Small intestine (tissue), 7 donors: ENCODE measurements around the gene ASPM. TPM values are rescaled to one million over a fixed set of nuclear protein-coding genes. Genes with fewer than 3 reads are reported as not detected.

Source experiments
- DNase-seq, 2 donors: peaks; one replicate each; pipeline versions ENCODE4 v3.0.0 to v3.0.0-alpha.2; 2013
- FAIRE-seq: peaks from 2 replicates; lab custom pipeline; 2012; peaks lifted over from hg19 to GRCh38; lab: Jason Lieb, UNC
- H3K27ac ChIP-seq, 3 donors: one replicate each; pipeline ENCODE4 v1.5.1; 2013; ENCODE audit warnings: low read length in 2 of 3, mild to moderate bottlenecking in 2 of 3, control low read depth in 1 of 3, inconsistent platforms in 1 of 3, low read depth in 1 of 3, moderate library complexity in 1 of 3
- H3K27me3 ChIP-seq, 3 donors: one replicate each; pipeline ENCODE4 v1.6.1; 2013; ENCODE audit warnings: low read length in 3 of 3, inconsistent platforms in 1 of 3; ENCODE audit not compliant: control insufficient read depth in 3 of 3, insufficient read depth in 3 of 3
- H3K36me3 ChIP-seq, 3 donors: one replicate each; pipeline ENCODE4 v1.6.1; 2013; ENCODE audit warnings: low read length in 3 of 3, inconsistent platforms in 1 of 3, low read depth in 1 of 3, mild to moderate bottlenecking in 1 of 3, moderate library complexity in 1 of 3; ENCODE audit not compliant: control insufficient read depth in 3 of 3, insufficient read depth in 2 of 3
- H3K4me1 ChIP-seq, 3 donors: one replicate each; pipeline ENCODE4 v1.6.1; 2013; ENCODE audit warnings: low read length in 2 of 3, inconsistent platforms in 1 of 3, low read depth in 1 of 3, mild to moderate bottlenecking in 1 of 3, moderate library complexity in 1 of 3; ENCODE audit not compliant: control insufficient read depth in 3 of 3, insufficient read depth in 2 of 3
- H3K4me3 ChIP-seq, 3 donors: one replicate each; pipeline ENCODE4 v1.5.1; 2013; ENCODE audit warnings: low read length in 3 of 3, control low read depth in 1 of 3, inconsistent platforms in 1 of 3, low read depth in 1 of 3, mild to moderate bottlenecking in 1 of 3, moderate library complexity in 1 of 3
- H3K9me3 ChIP-seq, 2 donors: one replicate each; pipeline ENCODE4 v1.6.1; 2013; ENCODE audit warnings: low read depth in 1 of 2, low read length in 1 of 2; ENCODE audit not compliant: control insufficient read depth in 2 of 2, insufficient read depth in 1 of 2
- WGBS, 3 donors: extraction: QIAGEN DNeasy Blood & Tissue Kit; methylation state at CpG; one replicate each; pipeline ENCODE4 v1.1.7; 2013; 5-methylcytosine and 5-hydroxymethylcytosine counted together
- polyA plus RNA-seq, 4 donors: library from polyadenylated mRNA; stranded (reverse) in 3 of 4; unstranded in 1 of 4; fragments of 200-250 nt in 3 of 4; fragments of 120-200 nt in 1 of 4; gene quantifications; one replicate each; pipeline versions ENCODE4 v1.2.1 to v1.2.3, GENCODE V29; 2013
- donor health status: healthy with polysubstance abuse.
- donor health status: control.
- donor health status: control.
- donor health status: Bipolar disorder and iron deficiency.
- donor health status: healthy.

The ASPM gene
- polyA plus RNA-seq, 4 donors: 0.27 to 10.5 (median 4.0) TPM

DNA sequence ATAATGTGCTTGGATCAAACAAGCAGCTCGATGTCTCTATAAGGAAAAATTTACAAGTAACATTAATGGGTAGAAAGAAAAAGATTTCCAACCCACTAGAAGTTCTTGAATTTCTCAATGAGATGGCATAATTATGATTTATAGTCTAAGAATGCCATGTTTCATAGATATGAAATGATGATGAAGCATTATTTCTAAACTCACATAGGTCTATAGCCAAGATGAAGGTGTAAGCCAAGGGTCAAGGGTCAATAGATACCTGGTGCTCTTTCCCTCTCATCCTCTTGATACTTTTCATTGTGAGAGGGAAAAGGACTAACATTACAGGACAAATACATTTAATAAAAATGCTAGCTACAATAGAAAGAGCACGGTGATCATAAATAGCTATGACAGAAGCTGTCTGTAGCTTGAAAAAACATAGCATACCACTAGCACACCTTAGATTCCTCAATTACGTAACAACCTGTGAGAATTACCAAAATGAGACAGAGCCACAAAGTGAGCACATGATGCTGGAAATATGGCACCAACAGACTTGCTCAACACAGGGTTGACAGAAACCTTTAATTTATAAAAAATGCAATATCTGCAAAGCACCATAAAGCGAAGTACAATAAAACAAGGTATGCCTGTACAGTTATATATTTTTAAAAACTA is 53.1 kb downstream of the ASPM start:
- 97 to 100% (median 98%) methylated on average over 4 of the region's 4 CpGs for WGBS, 3 donors
- DNase-seq (peak; percentile 52 to 62), FAIRE-seq (no peak)
- Histone ChIP-seq H3K4me1 (peaks cover 0 to 11% (median 0%) of the 10 kb centered on the region in 3 donors), H3K27ac (peak overlapping the region in 1 of 3 donors; percentile 36), H3K27me3 (no peaks in the 10 kb centered on the region), H3K9me3 (no peaks in the 10 kb centered on the region), H3K36me3 (no peaks in the 10 kb centered on the region), H3K4me3 (no peak overlapping the region)

DNA sequence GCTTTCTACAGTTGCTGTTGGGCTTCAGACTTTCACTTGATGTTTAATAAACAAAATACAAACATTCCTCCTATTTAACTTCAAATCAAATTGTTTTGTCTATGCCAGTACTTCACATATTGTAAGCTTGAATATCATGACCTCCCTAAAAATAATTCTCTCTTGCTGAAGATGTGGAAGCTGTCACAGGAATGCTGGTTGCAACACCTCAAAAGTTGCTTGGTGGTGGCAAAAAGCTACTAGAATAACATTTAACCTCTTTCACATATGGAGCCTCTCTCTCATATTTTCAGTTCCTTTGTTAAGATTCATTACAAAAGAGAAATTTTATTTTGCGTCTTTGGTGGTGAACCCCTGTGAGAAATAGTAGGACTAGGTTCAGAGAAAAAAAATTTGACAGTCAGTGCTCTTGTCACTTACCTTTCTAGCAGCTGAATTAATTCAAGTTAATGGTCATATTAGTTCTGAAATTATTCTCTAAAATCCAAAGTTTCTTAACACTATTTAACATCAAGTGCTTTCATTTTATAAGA is 53.9 kb downstream of the ASPM start:
- FAIRE-seq (no peak), DNase-seq (no peak)
- H3K4me3 ChIP-seq: no peak overlapping the region
- WGBS, 3 donors: 90 to 95% (median 95%) methylated on average over 1 of the region's 1 CpG
- no peaks in the 10 kb centered on the region for H3K36me3 ChIP-seq
- H3K27me3 ChIP-seq: no peaks in the 10 kb centered on the region
- no peaks in the 10 kb centered on the region for H3K9me3 ChIP-seq
- no peak overlapping the region for H3K27ac ChIP-seq
- peaks cover 0 to 11% (median 0%) of the 10 kb centered on the region in 3 donors for H3K4me1 ChIP-seq

DNA sequence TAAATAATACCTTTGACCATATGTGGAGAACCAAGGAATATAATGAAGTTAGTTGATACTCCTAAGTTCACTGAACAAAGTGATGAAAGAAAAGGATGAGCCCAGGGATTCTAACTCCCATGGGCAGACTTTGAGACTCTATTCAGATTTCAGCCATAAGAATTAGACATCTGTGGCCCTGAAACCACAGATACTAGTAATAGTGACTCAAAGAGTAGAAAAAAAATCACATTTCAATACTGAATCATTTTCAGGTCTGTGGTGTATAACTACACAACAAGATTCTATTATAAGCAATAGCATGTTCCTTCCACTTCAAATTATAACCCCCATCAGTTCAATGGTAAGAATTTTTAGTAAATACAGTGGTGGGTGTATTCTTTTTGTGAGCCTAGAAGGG is 63.0 kb downstream of the ASPM start:
- no peak overlapping the region for H3K27ac ChIP-seq
- no peak for DNase-seq

DNA sequence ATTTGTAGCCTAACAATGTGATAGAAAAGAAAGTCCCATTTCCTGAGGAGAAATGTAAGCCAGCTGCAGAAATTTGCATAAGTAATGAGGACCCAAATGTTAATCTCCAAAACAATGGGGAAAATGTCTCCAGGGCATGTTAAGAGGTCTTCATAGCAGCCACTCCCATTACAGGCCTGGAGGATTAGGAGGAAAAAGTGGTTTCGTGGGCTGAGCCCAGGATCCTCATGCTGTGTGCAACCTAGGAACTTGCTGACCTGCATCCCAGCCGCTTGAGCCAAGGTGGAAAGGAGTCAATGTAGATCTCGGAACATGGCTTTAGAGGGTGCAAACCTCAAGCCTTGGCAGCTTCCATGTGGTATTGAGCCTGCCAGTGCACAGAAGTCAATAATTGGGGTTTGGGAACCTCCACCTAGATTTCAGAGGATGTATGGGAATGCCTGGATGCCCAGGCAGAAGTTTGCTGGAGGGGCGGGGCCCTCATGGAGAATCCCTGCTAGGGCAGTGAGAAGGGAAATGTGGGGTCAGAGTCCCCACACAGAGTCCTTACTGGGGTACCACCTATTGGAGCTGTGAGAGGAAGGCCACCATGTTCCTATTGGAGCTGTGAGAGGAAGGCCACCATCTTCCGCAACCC is 65.2 kb downstream of the ASPM start:
- Histone ChIP-seq H3K36me3 (peaks cover 0 to 5% (median 0%) of the 10 kb centered on the region in 3 donors), H3K27me3 (no peaks in the 10 kb centered on the region), H3K4me3 (no peak overlapping the region), H3K27ac (no peak overlapping the region), H3K4me1 (no peaks in the 10 kb centered on the region), H3K9me3 (peaks cover 0 to 13% of the 10 kb centered on the region in 2 donors)
- WGBS, 3 donors: 96 to 98% (median 96%) methylated on average over 5 of the region's 5 CpGs
- DNase-seq (no peak), FAIRE-seq (no peak)

More for the DNA sequence above, 63.0 kb downstream of the ASPM start:
- no peak for FAIRE-seq
- peaks cover 0 to 5% (median 0%) of the 10 kb centered on the region in 3 donors for H3K36me3 ChIP-seq
- no peaks in the 10 kb centered on the region for H3K27me3 ChIP-seq
- H3K4me1 ChIP-seq: no peaks in the 10 kb centered on the region
- H3K4me3 ChIP-seq: no peak overlapping the region
- peaks cover 0 to 13% of the 10 kb centered on the region in 2 donors for H3K9me3 ChIP-seq

DNA sequence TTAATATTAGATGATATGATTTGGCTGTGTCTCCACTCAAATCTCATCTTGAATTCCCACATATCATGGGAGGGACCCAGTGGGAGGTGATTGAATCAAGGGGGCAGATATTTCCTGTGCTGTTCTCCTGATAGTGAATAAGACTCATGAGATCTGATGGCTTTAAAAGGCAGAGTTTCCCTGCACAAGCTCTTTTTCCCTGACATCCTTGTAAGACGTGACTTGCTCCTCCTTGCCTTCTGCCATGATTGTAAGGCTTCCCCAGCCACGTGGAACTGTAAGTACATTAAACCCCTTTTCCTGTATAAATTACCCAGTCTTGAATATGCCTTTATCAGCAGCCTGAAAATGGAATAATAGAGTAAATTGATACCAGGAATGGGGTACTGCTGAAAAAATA is 66.1 kb downstream of the ASPM start:
- 82 to 95% (median 93%) methylated on average over 2 of the region's 2 CpGs for WGBS, 3 donors
- Histone ChIP-seq H3K36me3 (peaks cover 0 to 5% (median 0%) of the 10 kb centered on the region in 3 donors), H3K9me3 (peaks cover 0 to 13% of the 10 kb centered on the region in 2 donors), H3K4me1 (no peaks in the 10 kb centered on the region), H3K27me3 (no peaks in the 10 kb centered on the region), H3K4me3 (no peak overlapping the region), H3K27ac (no peak overlapping the region)
- FAIRE-seq (no peak), DNase-seq (no peak)

DNA sequence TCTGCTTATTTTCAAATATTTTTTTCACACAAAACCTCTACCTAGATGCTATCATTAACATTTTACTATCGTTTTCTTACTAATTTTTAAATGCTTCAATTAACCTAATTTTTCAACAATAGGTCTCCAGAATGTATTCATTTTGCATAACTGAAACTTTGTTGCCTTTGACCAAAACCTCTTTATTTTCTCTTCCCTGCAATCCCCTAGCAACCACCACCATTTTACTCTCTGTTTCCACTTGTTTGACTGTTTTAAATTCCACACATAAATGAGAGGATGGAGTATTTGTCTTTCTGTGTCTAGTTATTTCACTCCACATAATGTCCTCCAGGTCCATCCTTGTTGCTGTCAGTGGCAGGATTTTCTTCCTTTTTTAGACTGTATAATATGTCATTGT is 69.9 kb downstream of the ASPM start:
- H3K27me3 ChIP-seq: no peaks in the 10 kb centered on the region
- no peaks in the 10 kb centered on the region for H3K36me3 ChIP-seq
- no peaks in the 10 kb centered on the region for H3K4me1 ChIP-seq
- FAIRE-seq (no peak), DNase-seq (no peak)
- WGBS, 3 donors: 68 to 85% (median 71%) methylated on average over 1 of the region's 1 CpG
- H3K27ac ChIP-seq: no peak overlapping the region
- peaks cover 0 to 6% of the 10 kb centered on the region in 2 donors for H3K9me3 ChIP-seq
- no peak overlapping the region for H3K4me3 ChIP-seq

DNA sequence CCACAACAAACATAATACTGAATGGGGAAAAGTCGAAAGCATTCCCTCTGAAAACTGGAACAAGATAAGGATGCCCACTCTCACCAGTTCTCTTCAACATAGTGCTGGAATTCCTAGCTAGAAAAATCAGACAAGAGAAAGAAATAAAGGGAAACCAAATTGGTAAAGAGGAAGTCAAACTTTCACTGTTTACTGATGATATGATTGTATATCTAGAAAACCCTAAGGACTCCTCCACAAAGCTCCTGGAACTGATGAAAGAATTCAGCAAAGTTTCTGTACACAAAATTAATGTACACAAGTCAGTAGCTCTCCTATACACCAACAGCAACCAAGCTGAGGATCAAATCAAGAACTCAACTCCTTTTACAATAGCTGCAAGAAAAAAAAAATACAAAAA is 72.5 kb downstream of the ASPM start:
- FAIRE-seq: no peak
- H3K27me3 ChIP-seq: no peaks in the 10 kb centered on the region

DNA sequence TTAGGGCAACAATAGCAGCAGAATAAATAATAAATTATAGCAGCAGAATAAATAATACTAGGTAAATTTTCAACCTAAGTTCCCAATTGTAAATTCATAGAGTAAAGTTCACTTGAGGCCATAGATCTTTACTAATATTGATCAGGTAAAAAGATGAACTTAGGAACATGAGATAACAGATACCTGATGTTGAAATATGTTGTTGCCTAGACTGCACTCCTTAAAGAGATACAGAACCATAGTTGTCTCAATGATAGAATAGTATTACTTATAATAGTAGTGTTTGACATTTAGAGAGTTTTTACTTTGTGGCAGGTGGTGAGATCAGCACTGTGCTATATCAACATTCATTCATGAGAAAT is 79.0 kb downstream of the ASPM start:
- no peaks in the 10 kb centered on the region for H3K36me3 ChIP-seq
- H3K4me3 ChIP-seq: no peak overlapping the region
- H3K4me1 ChIP-seq: peaks cover 0 to 9% (median 0%) of the 10 kb centered on the region in 3 donors
- H3K27me3 ChIP-seq: no peaks in the 10 kb centered on the region
- H3K9me3 ChIP-seq: peaks cover 0 to 17% of the 10 kb centered on the region in 2 donors
- FAIRE-seq (peak; percentile 80), DNase-seq (peak; percentile 36 to 71)
- no peak overlapping the region for H3K27ac ChIP-seq

More for the DNA sequence above, 72.5 kb downstream of the ASPM start:
- Histone ChIP-seq H3K27ac (no peak overlapping the region), H3K4me1 (no peaks in the 10 kb centered on the region), H3K9me3 (peaks cover 0 to 12% of the 10 kb centered on the region in 2 donors), H3K4me3 (no peak overlapping the region), H3K36me3 (no peaks in the 10 kb centered on the region)
- 77 to 91% (median 84%) methylated on average over 1 of the region's 1 CpG for WGBS, 3 donors
- DNase-seq: no peak
